OCI-LY3 (cell line): ENCODE measurements around the gene LITAF.

ENCODE experiments used
- H2AFZ ChIP-seq: fragments of 200-600, 300-600 bp; shearing (Covaris generic); 2 replicates; pipeline ENCODE4 v1.6.0; 2014; ENCODE audit warnings: antibody characterized with exemption, low read depth, low read length
- H3K27ac ChIP-seq: fragments of 200-600, 300-600 bp; sonication (generic); 2 replicates; pipeline ENCODE4 v1.5.1; 2014; ENCODE audit warnings: mild to moderate bottlenecking, low read length, moderate library complexity, mixed read lengths
- H3K27me3 ChIP-seq: fragments of 200-600, 300-600 bp; sonication (generic); 2 replicates; pipeline ENCODE4 v1.6.1; 2014; ENCODE audit warnings: low read depth, low read length, mixed read lengths
- H3K36me3 ChIP-seq: fragments of 200-600, 300-600 bp; sonication (generic); replicated peaks from 2 replicates; pipeline ENCODE3; 2014; ENCODE audit warnings: low read depth, low read length, mixed read lengths
- H3K4me1 ChIP-seq: fragments of 300-600, 200-600 bp; sonication (generic); 2 replicates; pipeline ENCODE4 v1.6.1; 2014; ENCODE audit warnings: low read length, mixed read lengths
- H3K4me2 ChIP-seq: fragments of 200-600, 300-600 bp; sonication (generic); 2 replicates; pipeline ENCODE4 v1.6.1; 2014; ENCODE audit warnings: low read length, mixed read lengths
- H3K4me3 ChIP-seq: fragments of 300-600, 200-600 bp; sonication (generic); 2 replicates; pipeline ENCODE4 v1.5.1; 2014; ENCODE audit warnings: antibody characterized with exemption, mild to moderate bottlenecking, low read length, moderate library complexity
- H3K79me2 ChIP-seq: fragments of 300-600, 200-600 bp; shearing (Covaris generic); 2 replicates; pipeline ENCODE4 v1.6.1; 2014; ENCODE audit warnings: mild to moderate bottlenecking, low read length, mixed read lengths
- H3K9ac ChIP-seq: fragments of 300-600, 200-600 bp; shearing (Covaris generic); 2 replicates; pipeline ENCODE4 v1.6.0; 2014; ENCODE audit warnings: mild to moderate bottlenecking, low read length, moderate library complexity
- H3K9me3 ChIP-seq: fragments of 200-600, 300-600 bp; shearing (Covaris generic); 2 replicates; pipeline ENCODE4 v1.6.1; 2014; ENCODE audit warnings: low read length, mixed read lengths; ENCODE audit not compliant: insufficient read depth
- H4K20me1 ChIP-seq: fragments of 200-600, 300-600 bp; sonication (generic); 2 replicates; pipeline ENCODE4 v1.6.1; 2016; ENCODE audit warnings: low read length, mixed read lengths; ENCODE audit not compliant: insufficient read depth
- CTCF ChIP-seq: fragments of 200-600, 300-600 bp; sonication (generic); IDR thresholded peaks from 2 replicates; pipeline ENCODE4 v1.5.1; 2014; ENCODE audit warnings: antibody characterized with exemption, low read length, low read depth
- EZH2phosphoT487 ChIP-seq: fragments of 200-600 bp; shearing (Covaris generic); IDR thresholded peaks from 2 replicates; pipeline ENCODE4 v1.6.1; 2018; ENCODE audit warnings: antibody characterized with exemption, mixed run types, low read depth

Gene LITAF

GRCh38 chr16:11564046-11564926 lies 22.4 kb downstream of the LITAF start:
- no peak overlapping the region for H3K27ac ChIP-seq
- H4K20me1 ChIP-seq, result peaks cover 81% of the 10 kb centered on the region
- H2AFZ ChIP-seq, result no peak overlapping the region
- H3K9ac ChIP-seq, result no peak overlapping the region
- H3K27me3 ChIP-seq, result no peaks in the 10 kb centered on the region
- no peak for TF ChIP-seq EZH2phosphoT487
- TF ChIP-seq CTCF, result no peak
- no peak overlapping the region for H3K4me3 ChIP-seq
- H3K79me2 ChIP-seq, result peaks cover 92% of the 10 kb centered on the region
- H3K4me1 ChIP-seq, result 0 out of 2 replicates have a peak, but pooled peaks cover 3% of the 10 kb centered on the region
- peaks cover 17% of the 10 kb centered on the region for H3K36me3 ChIP-seq
- H3K9me3 ChIP-seq, result no peaks in the 10 kb centered on the region
- no peak overlapping the region for H3K4me2 ChIP-seq

GRCh38 chr16:11563493-11564040 lies 23.2 kb downstream of the LITAF start:
- H3K9me3 ChIP-seq, result no peaks in the 10 kb centered on the region

GRCh38 chr16:11562941-11563340 lies 23.8 kb downstream of the LITAF start:
- Histone ChIP-seq H3K9ac (no peak overlapping the region), H3K27ac (no peak overlapping the region), H2AFZ (no peak overlapping the region), H3K9me3 (no peaks in the 10 kb centered on the region), H3K79me2 (peaks cover 92% of the 10 kb centered on the region), H3K4me3 (no peak overlapping the region), H3K36me3 (peaks cover 23% of the 10 kb centered on the region), H4K20me1 (peaks cover 79% of the 10 kb centered on the region), H3K4me2 (no peak overlapping the region), H3K4me1 (0 out of 2 replicates have a peak, but pooled peaks cover 3% of the 10 kb centered on the region), H3K27me3 (no peaks in the 10 kb centered on the region)
- no peak for TF ChIP-seq CTCF

More at GRCh38 chr16:11563493-11564040, 23.2 kb downstream of the LITAF start:
- Histone ChIP-seq H3K4me3 (no peak overlapping the region), H3K79me2 (peaks cover 92% of the 10 kb centered on the region), H3K27ac (no peak overlapping the region), H3K27me3 (no peaks in the 10 kb centered on the region), H3K4me2 (no peak overlapping the region), H4K20me1 (peaks cover 80% of the 10 kb centered on the region), H3K9ac (no peak overlapping the region), H2AFZ (no peak overlapping the region), H3K36me3 (peaks cover 20% of the 10 kb centered on the region), H3K4me1 (0 out of 2 replicates have a peak, but pooled peaks cover 3% of the 10 kb centered on the region)
- no peak for TF ChIP-seq EZH2phosphoT487
- TF ChIP-seq CTCF, result no peak

GRCh38 chr16:11562411-11562810 lies 24.3 kb downstream of the LITAF start:
- Histone ChIP-seq H3K9ac (no peak overlapping the region), H3K36me3 (peaks cover 28% of the 10 kb centered on the region), H3K27ac (no peak overlapping the region), H3K4me1 (0 out of 2 replicates have a peak, but pooled peaks cover 3% of the 10 kb centered on the region), H4K20me1 (peaks cover 78% of the 10 kb centered on the region), H3K4me2 (no peak overlapping the region), H3K79me2 (peaks cover 92% of the 10 kb centered on the region), H3K27me3 (no peaks in the 10 kb centered on the region), H3K9me3 (no peaks in the 10 kb centered on the region), H3K4me3 (no peak overlapping the region), H2AFZ (no peak overlapping the region)
- TF ChIP-seq EZH2phosphoT487, result no peak
- no peak for TF ChIP-seq CTCF
